GDM1 (cell line): ENCODE data around the gene NCAPD2.
A peak's percentile ranks its signal among the peaks of the same experiment; 100 is the strongest.

Source experiments
- DNase-seq: peaks from one replicate; lab custom pipeline; 2025; lab: John Stamatoyannopoulos, UW

The NCAPD2 gene

DNA sequence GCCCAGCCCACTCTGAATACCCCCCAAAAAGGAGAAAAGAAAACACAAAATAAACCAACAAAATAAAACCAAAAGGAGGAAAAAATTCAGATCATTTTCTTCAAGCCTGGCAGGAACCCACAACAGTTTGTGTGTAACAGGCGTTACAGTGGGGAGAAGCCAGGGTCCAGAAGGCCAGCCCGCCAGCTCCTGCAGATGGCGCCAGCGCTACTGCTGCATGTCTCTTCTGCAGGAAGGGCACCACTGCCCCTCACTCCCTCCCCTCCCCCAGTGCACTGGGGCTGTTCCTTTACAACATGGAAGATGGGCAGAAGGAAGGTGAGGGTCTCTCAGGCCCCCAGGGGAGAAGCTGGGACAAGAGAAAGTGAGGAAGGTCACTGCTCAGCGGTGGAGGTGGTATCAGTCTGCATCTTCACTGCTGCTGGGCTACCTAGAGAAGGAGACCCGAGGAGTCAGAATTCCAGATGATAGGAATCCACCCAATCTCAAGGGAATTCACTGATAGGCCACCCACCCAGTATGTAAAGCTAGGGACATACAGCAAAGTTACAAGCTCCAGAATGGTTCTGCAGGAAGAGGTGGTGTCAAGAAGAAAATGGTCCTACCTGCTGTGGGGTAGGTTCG lies 76.5 kb downstream of the NCAPD2 start:
- DNase-seq: peak; percentile 44

- no peak for DNase-seq
These were observed 79.1 kb downstream of the NCAPD2 start for GRCh38 chr12:6573001-6573400.

DNA sequence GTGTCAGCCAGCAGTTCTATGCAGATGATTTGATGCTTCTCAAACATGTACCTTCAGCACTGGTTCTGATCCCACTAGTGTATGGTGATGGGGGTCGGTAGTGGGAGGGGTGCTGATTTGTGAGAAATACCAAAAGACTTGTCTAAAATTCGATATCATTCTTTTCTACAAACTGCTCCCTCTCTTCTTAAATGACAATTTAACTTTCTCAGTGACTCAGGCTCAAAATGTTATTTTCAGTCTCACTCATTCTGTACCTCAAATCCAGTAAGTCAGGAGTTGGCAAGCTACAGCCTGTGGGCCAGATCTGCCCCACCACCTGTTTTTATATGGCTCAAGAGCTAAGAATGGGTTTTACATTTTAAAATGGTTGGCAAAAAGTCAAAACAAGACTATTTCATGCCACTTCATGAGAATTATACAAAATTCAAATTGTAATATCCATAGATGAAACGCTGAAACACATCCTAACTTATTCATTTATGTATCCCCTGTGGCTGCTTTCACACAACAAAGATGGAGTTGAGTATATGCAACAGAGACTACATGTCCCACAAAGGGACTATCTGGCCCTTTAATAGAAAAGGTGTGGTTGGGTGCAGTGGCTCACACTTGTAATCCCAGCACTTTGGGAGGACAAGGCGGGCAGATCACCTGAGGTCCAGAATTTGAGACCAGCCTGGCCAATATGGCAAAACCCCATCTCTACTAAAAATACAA lies 80.8 kb downstream of the NCAPD2 start:
- DNase-seq: no peak

DNA sequence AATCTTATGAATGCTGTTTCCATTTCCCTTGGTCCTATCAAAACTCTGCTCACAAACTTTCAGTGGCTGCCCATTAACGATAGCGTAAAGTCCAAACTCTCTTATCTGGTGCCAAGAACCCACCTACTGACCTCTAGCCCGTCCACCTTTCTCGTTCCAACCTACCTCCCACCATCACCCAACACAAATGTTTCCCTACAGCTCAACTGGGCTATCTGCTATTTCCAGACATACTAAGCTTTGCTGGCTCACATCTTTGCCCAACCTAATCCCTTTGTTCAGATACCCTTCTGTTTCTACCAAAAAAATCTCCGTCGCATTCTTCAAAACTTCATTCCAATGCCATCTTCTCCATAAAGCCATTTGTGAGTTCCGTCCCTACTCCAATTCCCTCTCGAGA lies 81.7 kb downstream of the NCAPD2 start:
- DNase-seq: no peak
